GM13976 (cell line): ENCODE measurements around the gene EFNA5.

Experiments used
- DNase-seq: peaks from one replicate; pipeline ENCODE4 v3.0.0; 2012; ENCODE audit warnings: low spot score
- in situ Hi-C: fragments of 300-500 bp; cut with MboI; formaldehyde crosslinking; loops from one replicate; pipeline ENCODE4 v1.12.0; 2022; ENCODE audit warnings: low sequenced_read_pairs, mixed read lengths, inconsistent platforms; ENCODE audit not compliant: unreplicated experiment
- TF ChIP-seq, protein P1 (sequence below): IDR thresholded peaks from 2 replicates; pipeline ENCODE4 v1.5.1; 2012; ENCODE audit warnings: borderline replicate concordance, mild to moderate bottlenecking; ENCODE audit not compliant: insufficient read depth; ENCODE audit errors: extremely low read depth, missing control alignments, control extremely low read depth

EFNA5 gene

DNA sequence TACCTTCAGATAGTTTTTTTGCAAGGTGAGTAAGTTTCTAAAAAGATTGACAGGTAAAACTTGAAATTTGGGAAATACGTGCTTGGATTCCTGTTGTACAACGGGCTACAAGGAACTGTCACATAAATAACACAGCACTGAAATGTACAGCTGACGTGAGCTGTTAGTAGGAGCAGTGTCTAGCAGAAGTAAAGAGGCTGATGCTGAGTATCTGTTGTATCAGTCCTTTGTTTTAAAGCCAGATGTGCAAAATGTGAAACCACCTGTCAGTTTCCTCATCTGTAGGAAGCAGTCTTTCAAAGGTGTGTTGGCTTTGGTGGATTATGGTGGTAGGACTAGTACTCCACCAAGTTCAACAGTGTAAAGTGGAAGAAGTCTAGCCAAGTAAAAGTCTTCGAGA lies 122.3 kb downstream of the EFNA5 start:
- in situ Hi-C loops, result no loop called here
- DNase-seq, result no peak
- TF ChIP-seq, protein P1, sequence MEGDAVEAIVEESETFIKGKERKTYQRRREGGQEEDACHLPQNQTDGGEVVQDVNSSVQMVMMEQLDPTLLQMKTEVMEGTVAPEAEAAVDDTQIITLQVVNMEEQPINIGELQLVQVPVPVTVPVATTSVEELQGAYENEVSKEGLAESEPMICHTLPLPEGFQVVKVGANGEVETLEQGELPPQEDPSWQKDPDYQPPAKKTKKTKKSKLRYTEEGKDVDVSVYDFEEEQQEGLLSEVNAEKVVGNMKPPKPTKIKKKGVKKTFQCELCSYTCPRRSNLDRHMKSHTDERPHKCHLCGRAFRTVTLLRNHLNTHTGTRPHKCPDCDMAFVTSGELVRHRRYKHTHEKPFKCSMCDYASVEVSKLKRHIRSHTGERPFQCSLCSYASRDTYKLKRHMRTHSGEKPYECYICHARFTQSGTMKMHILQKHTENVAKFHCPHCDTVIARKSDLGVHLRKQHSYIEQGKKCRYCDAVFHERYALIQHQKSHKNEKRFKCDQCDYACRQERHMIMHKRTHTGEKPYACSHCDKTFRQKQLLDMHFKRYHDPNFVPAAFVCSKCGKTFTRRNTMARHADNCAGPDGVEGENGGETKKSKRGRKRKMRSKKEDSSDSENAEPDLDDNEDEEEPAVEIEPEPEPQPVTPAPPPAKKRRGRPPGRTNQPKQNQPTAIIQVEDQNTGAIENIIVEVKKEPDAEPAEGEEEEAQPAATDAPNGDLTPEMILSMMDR, result no peak

DNA sequence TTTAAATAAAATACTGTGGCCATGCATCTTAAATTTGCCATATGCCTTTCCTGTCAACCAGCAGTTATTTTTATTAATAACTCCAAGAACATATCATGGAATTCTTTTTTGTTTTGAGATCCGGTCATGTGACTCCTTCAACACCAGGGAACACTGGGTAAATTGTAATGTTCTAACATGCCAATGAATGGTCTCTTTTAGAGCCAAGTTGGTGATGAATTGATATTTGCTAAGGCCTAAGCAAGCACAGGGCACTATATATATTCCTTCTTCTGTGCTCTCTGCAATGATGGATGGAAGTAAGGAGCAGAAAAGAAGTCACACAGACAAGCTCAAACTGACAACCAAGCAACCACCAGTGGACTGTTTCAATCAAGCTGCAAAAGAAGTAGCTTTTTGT lies 124.0 kb downstream of the EFNA5 start:
- no peak for DNase-seq
- in situ Hi-C loops, result no loop called here
- TF ChIP-seq, protein P1, result no peak

DNA sequence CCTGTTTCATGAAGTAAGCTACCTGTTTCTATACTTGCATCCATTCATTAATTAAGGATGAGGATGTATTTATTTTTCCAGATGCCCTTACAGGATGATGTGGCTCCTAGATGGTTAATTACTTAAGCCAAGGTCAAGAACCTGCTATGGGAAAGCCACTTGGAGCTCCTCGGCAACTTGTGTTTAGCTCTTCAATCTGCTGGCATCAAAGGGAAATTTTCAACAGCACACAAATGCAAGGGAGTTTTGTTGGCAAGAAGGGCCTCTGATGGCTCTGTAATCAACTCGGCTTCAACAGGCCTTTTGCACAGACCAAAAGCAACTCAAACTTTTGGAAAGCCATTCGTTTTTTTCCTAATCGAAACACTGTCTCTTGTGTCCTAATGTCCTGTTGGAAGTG lies 125.3 kb downstream of the EFNA5 start:
- TF ChIP-seq, protein P1, result no peak
- no peak for DNase-seq
- in situ Hi-C loops, result no loop called here

DNA sequence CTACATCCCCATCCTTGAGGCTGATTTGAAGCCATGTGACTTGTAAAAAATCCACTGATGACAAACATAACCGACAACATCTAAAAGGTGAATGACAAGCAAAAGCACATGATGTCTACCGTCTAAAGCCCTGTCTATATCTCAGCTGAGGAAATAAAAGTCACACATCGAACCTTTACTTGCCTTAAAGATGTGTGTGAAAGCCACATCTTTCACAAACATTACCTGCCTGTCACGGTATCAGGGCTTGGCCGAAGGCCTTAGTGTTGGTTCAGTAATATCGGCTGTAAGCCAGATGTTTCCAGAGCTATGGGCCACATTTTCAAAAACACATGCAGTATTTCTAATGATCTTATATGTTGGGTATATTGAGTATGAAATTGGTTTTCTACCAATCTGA lies 125.8 kb downstream of the EFNA5 start:
- in situ Hi-C loops, result no loop called here
- TF ChIP-seq, protein P1, result no peak
- DNase-seq, result no peak

DNA sequence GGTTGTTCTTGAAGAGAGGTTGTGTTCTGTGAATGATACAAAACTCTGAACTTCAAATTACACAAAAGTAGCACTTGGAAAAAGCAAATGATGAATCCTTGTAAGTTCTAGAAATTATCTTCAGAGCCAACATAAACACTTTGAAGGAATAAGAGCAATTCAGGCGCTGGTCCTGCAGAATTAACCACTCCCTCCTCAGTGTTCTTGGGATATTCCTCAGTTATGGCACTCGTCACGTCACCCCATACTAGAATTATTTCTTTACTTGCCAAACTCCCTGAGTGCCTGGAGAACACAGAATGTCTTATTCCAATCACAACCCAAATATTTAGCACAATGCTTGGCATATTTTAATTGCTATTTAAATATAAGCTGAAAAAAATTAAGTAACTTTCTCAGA lies 126.3 kb downstream of the EFNA5 start:
- DNase-seq, result no peak
- in situ Hi-C loops, result no loop called here
- TF ChIP-seq, protein P1, result no peak

DNA sequence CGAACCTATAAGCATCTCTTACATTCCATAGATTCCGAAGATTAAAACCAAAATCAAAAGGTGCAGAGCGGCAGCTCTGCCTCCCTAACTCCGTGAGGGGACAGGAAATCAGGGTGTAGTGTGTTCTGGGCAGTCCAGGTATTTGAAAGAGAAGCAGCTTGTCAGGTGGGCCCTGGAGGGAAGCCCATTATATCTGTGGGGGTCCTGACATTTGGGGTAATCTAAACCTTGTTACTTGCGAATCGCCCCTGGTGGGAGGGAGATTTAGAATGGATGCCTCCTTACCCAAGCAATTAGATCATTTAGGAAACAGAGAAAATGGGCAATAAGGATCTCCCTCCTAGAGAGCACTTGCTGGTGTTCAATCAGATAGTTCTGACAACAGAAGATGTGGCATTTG lies 126.9 kb downstream of the EFNA5 start:
- no peak for DNase-seq
- in situ Hi-C loops, result no loop called here

DNA sequence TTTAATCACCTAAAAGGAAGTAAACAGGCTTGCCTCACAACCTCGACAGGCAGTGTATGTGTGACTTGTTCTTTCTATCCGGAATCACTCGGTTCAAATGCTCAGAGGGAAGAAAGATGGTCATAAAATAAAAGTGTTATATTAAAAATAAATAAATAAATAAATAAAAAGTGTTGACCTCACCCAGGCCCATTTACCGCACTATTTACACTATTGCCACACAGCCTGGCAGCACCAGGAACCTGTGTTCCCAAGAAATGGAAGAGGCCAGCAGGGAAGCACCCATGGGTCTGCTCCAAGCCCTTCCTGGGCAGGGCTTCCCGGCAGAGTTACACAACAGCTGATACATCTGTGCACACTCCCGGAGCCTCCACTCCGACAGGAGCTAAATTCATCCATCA lies 127.9 kb downstream of the EFNA5 start:
- in situ Hi-C loops, result no loop called here
- DNase-seq, result no peak
- TF ChIP-seq, protein P1, result no peak

More for the DNA sequence above, 126.9 kb downstream of the EFNA5 start:
- TF ChIP-seq, protein P1, result no peak
